ENCODE data around the gene ABHD5.
"Not testable (repeated sequence)": the region's sequence is repeated elsewhere in the genome, so short reads cannot be mapped to it uniquely, and the experiment has no call there.

- TF ChIP-seq, protein P1, sequence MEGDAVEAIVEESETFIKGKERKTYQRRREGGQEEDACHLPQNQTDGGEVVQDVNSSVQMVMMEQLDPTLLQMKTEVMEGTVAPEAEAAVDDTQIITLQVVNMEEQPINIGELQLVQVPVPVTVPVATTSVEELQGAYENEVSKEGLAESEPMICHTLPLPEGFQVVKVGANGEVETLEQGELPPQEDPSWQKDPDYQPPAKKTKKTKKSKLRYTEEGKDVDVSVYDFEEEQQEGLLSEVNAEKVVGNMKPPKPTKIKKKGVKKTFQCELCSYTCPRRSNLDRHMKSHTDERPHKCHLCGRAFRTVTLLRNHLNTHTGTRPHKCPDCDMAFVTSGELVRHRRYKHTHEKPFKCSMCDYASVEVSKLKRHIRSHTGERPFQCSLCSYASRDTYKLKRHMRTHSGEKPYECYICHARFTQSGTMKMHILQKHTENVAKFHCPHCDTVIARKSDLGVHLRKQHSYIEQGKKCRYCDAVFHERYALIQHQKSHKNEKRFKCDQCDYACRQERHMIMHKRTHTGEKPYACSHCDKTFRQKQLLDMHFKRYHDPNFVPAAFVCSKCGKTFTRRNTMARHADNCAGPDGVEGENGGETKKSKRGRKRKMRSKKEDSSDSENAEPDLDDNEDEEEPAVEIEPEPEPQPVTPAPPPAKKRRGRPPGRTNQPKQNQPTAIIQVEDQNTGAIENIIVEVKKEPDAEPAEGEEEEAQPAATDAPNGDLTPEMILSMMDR (conservative IDR thresholded peaks at IDR 0.05; ENCODE audit: low read length): not testable (repeated sequence)
- TF ChIP-seq EZH2phosphoT487 (IDR thresholded peaks at IDR 0.05; ENCODE audit: borderline replicate concordance, low read depth, low read length): not testable (repeated sequence)
Observed at GRCh38 chr3:43656390-43656789, 34.3 kb upstream of the ABHD5 start.
